Measurements from ENCODE around the gene AKT1S1. TPM values are rescaled to one million over a fixed set of nuclear protein-coding genes. Genes with fewer than 3 reads are reported as not detected.

AKT1S1 gene
- total and polyA plus RNA-seq, 2 of the 13 experiments (the other 11 are each of a cell fraction or from before 2014, with no cell fraction given), result 13.5 to 27.8 TPM

GRCh38 chr19:49869484-49870308 is 7.5 kb downstream of the AKT1S1 start (continued):
- TF ChIP-seq ZHX2 (IDR thresholded peaks at IDR 0.05; ENCODE audit: low read depth), result no peak
- no peak for TF ChIP-seq ZHX2 (CRISPR knock-in tag; IDR thresholded peaks at IDR 0.05; ENCODE audit: borderline replicate concordance)
- TF ChIP-seq ZUFSP (CRISPR knock-in tag; IDR thresholded peaks at IDR 0.05; ENCODE audit: borderline replicate concordance), result no peak
- TF ChIP-seq ZNF850 (CRISPR knock-in tag; conservative IDR thresholded peaks at IDR 0.05), result no peak
- no peak for TF ChIP-seq MBNL3 (CRISPR knock-in tag; conservative IDR thresholded peaks at IDR 0.05)
- TF ChIP-seq SKIL (CRISPR knock-in tag; IDR thresholded peaks at IDR 0.05; ENCODE audit: borderline replicate concordance), result no peak
- TF ChIP-seq POGK (CRISPR knock-in tag; conservative IDR thresholded peaks at IDR 0.05), result no peak
- no peak for TF ChIP-seq FOXA1 (IDR thresholded peaks at IDR 0.05)
- no peak for TF ChIP-seq FOXA1 (CRISPR knock-in tag; IDR thresholded peaks at IDR 0.05)
- 0 out of 2 replicates have a peak, but pooled peaks have one; percentile 41 for TF ChIP-seq HES4 (CRISPR knock-in tag; IDR thresholded peaks at IDR 0.05; ENCODE audit: borderline replicate concordance)
- TF ChIP-seq NR2F1 (CRISPR knock-in tag; IDR thresholded peaks at IDR 0.05), result no peak
- peak; percentile 38 for TF ChIP-seq ZNF772 (CRISPR knock-in tag; IDR thresholded peaks at IDR 0.05)
- no peak for TF ChIP-seq HMG20A (CRISPR knock-in tag; IDR thresholded peaks at IDR 0.05; ENCODE audit: borderline replicate concordance)
- TF ChIP-seq ZBTB14 (CRISPR knock-in tag; IDR thresholded peaks at IDR 0.05), result no peak
- no peak for TF ChIP-seq ZNF629 (CRISPR knock-in tag; conservative IDR thresholded peaks at IDR 0.05)
